Smooth muscle cell (in vitro differentiated cells): ENCODE measurements around the gene ROCK2. TPM values are rescaled to one million over a fixed set of nuclear protein-coding genes. Genes with fewer than 3 reads are reported as not detected.

Experiments used
- DNase-seq: peaks from one replicate; lab custom pipeline; 2025; ENCODE audit not compliant: unreplicated experiment; lab: John Stamatoyannopoulos, UW
- H2AFZ ChIP-seq: fragments of 200-600 bp; sonication (generic); 2 replicates; pipeline ENCODE4 v1.6.0; 2016; ENCODE audit warnings: antibody characterized with exemption, low read depth, mild to moderate bottlenecking
- H3F3A ChIP-seq: fragments of 200-600 bp; sonication (generic); 2 replicates; pipeline ENCODE4 v1.6.0; 2017; ENCODE audit warnings: antibody characterized with exemption, low read depth
- H3K27ac ChIP-seq: fragments of 200-600 bp; sonication (generic); 2 replicates; pipeline ENCODE4 v1.5.1; 2016; ENCODE audit warnings: low read depth, mild to moderate bottlenecking
- H3K27me3 ChIP-seq: fragments of 200-600 bp; sonication (generic); 2 replicates; pipeline ENCODE4 v1.6.1; 2016; ENCODE audit warnings: low read depth, mild to moderate bottlenecking
- H3K36me3 ChIP-seq: fragments of 200-600 bp; sonication (generic); 2 replicates; pipeline ENCODE4 v1.5.1; 2016; ENCODE audit warnings: low read depth
- H3K4me1 ChIP-seq: fragments of 200-600 bp; sonication (generic); 2 replicates; pipeline ENCODE4 v1.5.1; 2016; ENCODE audit warnings: low read depth
- H3K4me2 ChIP-seq: fragments of 200-600 bp; sonication (generic); 2 replicates; pipeline ENCODE4 v1.6.0; 2016; ENCODE audit warnings: mild to moderate bottlenecking
- H3K4me3 ChIP-seq: fragments of 200-600 bp; sonication (generic); 2 replicates; pipeline ENCODE4 v1.5.1; 2016; ENCODE audit warnings: mild to moderate bottlenecking
- H3K79me2 ChIP-seq: fragments of 200-600 bp; sonication (generic); 2 replicates; pipeline ENCODE4 v1.6.0; 2016; ENCODE audit warnings: low read depth, mild to moderate bottlenecking
- H3K9ac ChIP-seq: fragments of 200-600 bp; sonication (generic); 2 replicates; pipeline ENCODE4 v1.6.0; 2016; ENCODE audit warnings: low read depth
- H3K9me3 ChIP-seq: fragments of 200-600 bp; sonication (generic); replicated peaks from 2 replicates; pipeline ENCODE4 v1.5.1; 2016; ENCODE audit warnings: low read depth
- H4K20me1 ChIP-seq: fragments of 200-600 bp; sonication (generic); 2 replicates; pipeline ENCODE4 v1.6.0; 2016; ENCODE audit warnings: low read depth
- WGBS: methylation state at CpG from one replicate; pipeline ENCODE4 v1.1.7; 2016; ENCODE audit warnings: low lambda C conversion rate; 5-methylcytosine and 5-hydroxymethylcytosine counted together
- polyA plus RNA-seq: library from polyadenylated mRNA; unstranded; fragments of >200 nt; fragmentation: Nextera tagmentation; extraction: Ambion mirVana; gene quantifications from 2 replicates; pipeline ENCODE4 v1.2.1, GENCODE V29; 2016
- total RNA-seq: library from RNA; depleted of rRNA; stranded (reverse); fragments of >200 nt; gene quantifications from 2 replicates; pipeline ENCODE4 v1.2.3, GENCODE V29; 2014
- TF ChIP-seq, protein P1 (sequence below): fragments of 200-600 bp; sonication (generic); IDR thresholded peaks from 2 replicates; pipeline ENCODE4 v1.5.1; 2017; ENCODE audit warnings: borderline replicate concordance, mild to moderate bottlenecking, antibody characterized with exemption; ENCODE audit not compliant: insufficient read depth, poor library complexity, severe bottlenecking

The ROCK2 gene
- total and polyA plus RNA-seq, 2 experiments from 2014 or later = 27.2 to 45.5 TPM

DNA sequence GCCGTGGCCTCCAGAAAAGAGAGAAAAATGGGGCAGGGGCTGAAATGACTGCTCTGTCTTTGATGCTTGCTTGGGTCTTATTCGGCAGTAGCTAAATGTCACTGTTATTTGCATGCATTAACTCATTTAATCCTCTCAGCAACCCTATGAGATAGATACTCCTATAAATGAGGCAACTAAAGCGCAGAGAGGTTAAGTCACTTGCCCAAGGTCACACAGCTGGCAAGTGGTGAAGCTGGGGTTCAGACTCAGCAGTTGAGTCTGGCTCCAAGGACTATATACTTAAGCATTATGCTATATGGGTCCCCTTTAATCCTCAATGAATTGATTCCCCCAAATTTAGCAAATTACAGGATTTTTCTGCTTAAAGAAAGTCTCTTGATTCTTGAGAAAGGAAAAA, 198.4 kb downstream of the ROCK2 start:
- Histone ChIP-seq H3K27ac (no peak overlapping the region), H3K9ac (no peak overlapping the region), H3K36me3 (no peaks in the 10 kb centered on the region), H3K4me2 (no peak overlapping the region), H3K4me3 (no peak overlapping the region), H3K9me3 (no peaks in the 10 kb centered on the region), H4K20me1 (no peaks in the 10 kb centered on the region), H3K4me1 (no peaks in the 10 kb centered on the region), H2AFZ (no peak overlapping the region), H3K27me3 (peaks cover 4% of the 10 kb centered on the region), H3F3A (no peaks in the 10 kb centered on the region), H3K79me2 (no peaks in the 10 kb centered on the region)
- WGBS = 98% methylated on average over 3 of the region's 3 CpGs
- DNase-seq = no peak
- TF ChIP-seq, protein P1, sequence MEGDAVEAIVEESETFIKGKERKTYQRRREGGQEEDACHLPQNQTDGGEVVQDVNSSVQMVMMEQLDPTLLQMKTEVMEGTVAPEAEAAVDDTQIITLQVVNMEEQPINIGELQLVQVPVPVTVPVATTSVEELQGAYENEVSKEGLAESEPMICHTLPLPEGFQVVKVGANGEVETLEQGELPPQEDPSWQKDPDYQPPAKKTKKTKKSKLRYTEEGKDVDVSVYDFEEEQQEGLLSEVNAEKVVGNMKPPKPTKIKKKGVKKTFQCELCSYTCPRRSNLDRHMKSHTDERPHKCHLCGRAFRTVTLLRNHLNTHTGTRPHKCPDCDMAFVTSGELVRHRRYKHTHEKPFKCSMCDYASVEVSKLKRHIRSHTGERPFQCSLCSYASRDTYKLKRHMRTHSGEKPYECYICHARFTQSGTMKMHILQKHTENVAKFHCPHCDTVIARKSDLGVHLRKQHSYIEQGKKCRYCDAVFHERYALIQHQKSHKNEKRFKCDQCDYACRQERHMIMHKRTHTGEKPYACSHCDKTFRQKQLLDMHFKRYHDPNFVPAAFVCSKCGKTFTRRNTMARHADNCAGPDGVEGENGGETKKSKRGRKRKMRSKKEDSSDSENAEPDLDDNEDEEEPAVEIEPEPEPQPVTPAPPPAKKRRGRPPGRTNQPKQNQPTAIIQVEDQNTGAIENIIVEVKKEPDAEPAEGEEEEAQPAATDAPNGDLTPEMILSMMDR = no peak

DNA sequence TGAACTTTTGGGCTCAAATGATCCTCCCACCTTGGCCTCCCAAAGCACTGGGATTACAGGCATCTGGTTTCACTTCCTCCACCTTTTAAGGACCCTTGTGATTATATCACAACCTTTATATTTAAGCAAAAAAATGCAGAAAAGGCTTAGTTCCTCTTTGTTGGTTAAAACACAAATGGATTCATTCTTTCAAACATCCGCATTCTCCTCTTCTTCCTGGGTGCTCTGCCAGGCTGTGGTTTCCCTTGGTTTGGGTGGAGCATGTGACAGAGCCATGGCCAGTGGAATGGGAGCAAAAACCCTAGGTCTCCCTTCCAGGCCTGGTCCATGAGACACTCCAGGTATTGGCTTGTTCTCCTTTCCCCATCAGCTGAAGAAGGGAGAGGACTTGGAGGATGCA, 199.1 kb downstream of the ROCK2 start:
- Histone ChIP-seq H3K27me3 (peaks cover 4% of the 10 kb centered on the region), H4K20me1 (no peaks in the 10 kb centered on the region), H3K4me3 (no peak overlapping the region), H3K4me2 (no peak overlapping the region), H3K9ac (no peak overlapping the region), H3K27ac (no peak overlapping the region), H2AFZ (no peak overlapping the region), H3K79me2 (no peaks in the 10 kb centered on the region), H3K9me3 (no peaks in the 10 kb centered on the region), H3K4me1 (no peaks in the 10 kb centered on the region), H3F3A (no peaks in the 10 kb centered on the region), H3K36me3 (no peaks in the 10 kb centered on the region)
- TF ChIP-seq, protein P1 = no peak
- DNase-seq = no peak
- 100% methylated on average over 1 of the region's 1 CpG for WGBS

DNA sequence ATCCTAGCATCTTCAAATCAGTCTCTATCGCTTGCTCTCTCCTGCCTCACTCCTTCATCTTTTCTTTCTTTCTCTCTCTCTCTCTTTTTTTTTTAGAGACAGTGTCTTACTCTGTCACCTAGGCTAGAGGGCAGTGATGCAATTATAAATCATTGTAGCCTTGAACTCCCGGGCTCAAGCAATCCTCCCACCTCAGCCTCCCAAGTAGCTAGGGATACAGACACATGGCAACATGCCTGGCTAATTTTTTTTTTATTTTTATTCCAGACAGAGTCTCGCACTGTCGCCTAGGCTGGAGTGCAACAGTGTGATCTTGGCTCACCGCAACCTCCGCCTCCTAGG, 199.7 kb downstream of the ROCK2 start:
- no peaks in the 10 kb centered on the region for H3K9me3 ChIP-seq
- no peak overlapping the region for H3K4me2 ChIP-seq
- no peaks in the 10 kb centered on the region for H3K79me2 ChIP-seq
- no peaks in the 10 kb centered on the region for H4K20me1 ChIP-seq
- H3F3A ChIP-seq = no peaks in the 10 kb centered on the region
- peaks cover 4% of the 10 kb centered on the region for H3K27me3 ChIP-seq
- H3K36me3 ChIP-seq = no peaks in the 10 kb centered on the region
- TF ChIP-seq, protein P1 = no peak
- H3K4me3 ChIP-seq = no peak overlapping the region
- no peak for DNase-seq
- no peaks in the 10 kb centered on the region for H3K4me1 ChIP-seq
- H3K27ac ChIP-seq = no peak overlapping the region
- no peak overlapping the region for H2AFZ ChIP-seq
- 88% methylated on average over 6 of the region's 6 CpGs for WGBS
- no peak overlapping the region for H3K9ac ChIP-seq

DNA sequence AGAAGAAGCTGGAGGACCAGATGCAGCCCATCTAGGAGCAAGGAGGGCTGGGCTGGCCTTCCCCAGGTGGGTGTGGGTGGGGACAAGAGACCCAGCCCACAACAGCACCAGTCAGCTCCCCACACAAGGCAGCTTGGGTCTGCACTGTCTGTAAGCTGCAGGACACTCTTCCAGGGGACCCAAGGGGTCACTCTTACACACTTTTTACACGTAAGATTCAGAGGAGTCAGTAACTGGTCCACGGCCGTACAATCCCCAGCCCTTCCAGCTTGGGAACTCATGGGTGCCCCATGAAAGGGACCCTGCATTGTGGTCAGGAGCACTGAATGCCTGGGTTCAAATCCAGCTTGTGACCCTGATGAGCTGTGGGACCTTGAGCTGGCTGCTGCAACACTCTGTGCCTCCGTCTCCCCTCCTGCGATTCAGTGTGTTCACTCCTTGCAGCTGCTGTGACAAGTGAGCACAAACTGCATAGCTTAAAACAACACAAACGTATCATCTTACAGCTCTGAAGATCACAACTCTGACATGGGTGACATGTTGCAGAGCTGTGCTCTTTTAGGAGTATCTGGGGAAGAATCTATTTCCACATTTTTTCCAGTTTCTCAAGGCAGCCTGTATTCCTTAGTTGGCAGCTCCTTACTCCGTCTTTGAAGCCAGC, 200.2 kb downstream of the ROCK2 start:
- Histone ChIP-seq H3K4me1 (no peaks in the 10 kb centered on the region), H3K27ac (no peak overlapping the region), H3K4me2 (no peak overlapping the region), H2AFZ (no peak overlapping the region), H4K20me1 (no peaks in the 10 kb centered on the region), H3K4me3 (no peak overlapping the region), H3F3A (no peaks in the 10 kb centered on the region), H3K79me2 (no peaks in the 10 kb centered on the region), H3K9ac (no peak overlapping the region), H3K36me3 (no peaks in the 10 kb centered on the region), H3K9me3 (no peaks in the 10 kb centered on the region), H3K27me3 (peaks cover 4% of the 10 kb centered on the region)
- TF ChIP-seq, protein P1 = no peak
- DNase-seq = no peak
- WGBS = 77% methylated on average over 7 of the region's 7 CpGs
